HG02642 (cell line): ENCODE data around the gene KRT36.

Source experiments
- ATAC-seq: cut with Tn5 transposase; IDR thresholded peaks from one replicate; pipeline ENCODE4 v1.9.1; 2021; ENCODE audit warnings: mild to moderate bottlenecking; ENCODE audit not compliant: unreplicated experiment, poor library complexity

KRT36 gene

DNA sequence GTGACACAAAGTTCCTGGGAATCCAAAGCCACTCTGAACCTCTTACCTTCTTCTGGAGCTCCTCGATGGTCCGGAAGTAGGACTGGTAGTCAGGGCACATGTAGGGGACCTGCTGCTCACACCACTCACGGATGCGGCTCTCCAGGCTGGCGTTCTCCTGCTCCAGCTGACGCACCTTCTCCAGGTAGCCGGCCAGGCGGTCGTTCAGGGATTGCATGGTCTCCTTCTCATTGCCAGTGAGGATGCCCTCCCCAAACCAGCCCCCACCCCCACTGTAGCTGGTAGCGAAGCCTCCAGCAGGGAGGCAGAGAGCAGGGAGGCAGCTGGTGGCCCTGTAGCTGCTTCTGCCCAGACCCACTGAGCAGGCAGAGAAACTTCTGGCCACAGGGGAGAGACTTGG, 9.1 kb downstream of the KRT36 start:
- no peak for ATAC-seq

DNA sequence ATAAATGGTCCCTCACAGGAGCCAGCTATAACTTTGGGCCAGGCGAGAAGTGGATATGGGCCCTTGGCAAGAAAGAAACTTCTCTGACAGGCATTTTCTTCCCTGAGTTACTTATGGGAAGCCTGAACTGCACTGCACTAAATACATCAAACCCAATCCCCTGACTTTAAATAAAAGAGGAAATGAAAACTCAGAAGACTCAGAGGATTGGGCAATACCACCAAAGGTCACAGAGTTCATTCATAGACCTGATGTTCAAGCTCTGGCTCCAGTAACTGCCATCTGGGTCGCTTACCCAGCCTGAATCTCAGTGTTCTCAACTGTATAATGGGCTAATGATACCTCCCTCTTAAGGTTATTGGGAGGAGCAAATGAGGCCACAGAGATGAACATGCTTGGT, 9.6 kb downstream of the KRT36 start:
- no peak for ATAC-seq

DNA sequence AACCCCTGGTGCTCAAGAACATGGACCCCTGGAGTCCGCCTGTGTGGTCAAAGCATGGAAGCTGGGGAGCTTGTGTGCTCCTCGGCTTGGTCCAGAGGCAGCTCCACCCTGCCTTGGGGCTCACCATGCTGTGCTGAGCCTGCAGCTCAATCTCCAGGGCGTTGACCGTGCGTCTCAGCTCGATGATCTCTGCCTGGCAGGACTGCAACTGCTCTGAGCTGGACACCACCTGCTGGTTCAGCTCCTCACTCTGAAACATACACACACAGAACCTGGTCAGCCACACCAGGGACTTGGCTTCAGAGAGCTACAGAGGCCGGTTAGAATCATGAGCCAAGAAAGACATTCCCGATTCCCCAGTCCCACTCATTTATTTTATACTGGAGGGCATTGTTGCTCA, 11.5 kb downstream of the KRT36 start:
- no peak for ATAC-seq

DNA sequence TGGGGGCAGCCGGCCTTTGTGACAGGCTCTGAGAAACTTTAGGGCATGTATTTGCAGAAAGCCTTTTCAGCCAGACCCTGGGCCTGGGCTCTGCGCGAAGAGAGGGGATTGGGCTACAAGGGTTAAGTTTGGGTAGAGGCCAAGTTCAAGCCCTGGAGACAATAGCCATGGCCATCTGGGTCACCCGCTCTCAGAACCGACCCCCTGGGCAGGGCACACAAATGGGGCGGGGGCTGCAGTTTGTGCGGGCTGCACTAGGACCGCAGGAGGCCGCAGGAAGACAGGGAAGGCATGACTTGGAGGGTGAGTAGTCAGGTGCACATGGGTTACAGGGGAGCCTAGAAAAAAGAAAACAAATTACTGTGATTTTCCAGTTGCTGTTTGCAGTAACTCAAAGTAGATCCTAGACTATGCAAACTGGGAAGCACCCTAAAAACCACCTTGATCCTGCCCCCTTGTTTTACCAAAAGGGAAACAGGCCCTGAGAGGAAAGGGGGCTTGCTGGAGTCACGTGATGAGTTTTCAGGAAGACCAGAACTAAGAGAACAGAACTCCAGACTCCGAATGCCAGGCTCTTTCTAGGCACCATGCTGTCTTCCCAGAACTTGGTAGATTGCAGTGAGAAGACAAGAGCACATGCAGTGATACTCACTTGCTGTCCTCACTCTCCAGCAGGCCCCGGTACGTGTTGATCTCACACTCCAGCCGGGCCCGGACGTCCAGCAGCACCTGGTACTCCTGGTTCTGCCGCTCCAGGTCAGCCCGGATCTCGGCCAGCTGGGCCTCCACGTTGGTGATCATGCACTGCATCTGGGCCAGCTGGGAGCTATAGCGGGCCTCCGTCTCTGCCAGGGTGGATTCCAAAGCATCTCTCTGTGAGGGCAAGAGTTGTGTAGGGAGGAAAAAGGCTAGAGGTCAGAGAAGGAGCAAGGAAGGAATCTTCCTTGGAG, 12.6 kb downstream of the KRT36 start:
- ATAC-seq, result no peak

DNA sequence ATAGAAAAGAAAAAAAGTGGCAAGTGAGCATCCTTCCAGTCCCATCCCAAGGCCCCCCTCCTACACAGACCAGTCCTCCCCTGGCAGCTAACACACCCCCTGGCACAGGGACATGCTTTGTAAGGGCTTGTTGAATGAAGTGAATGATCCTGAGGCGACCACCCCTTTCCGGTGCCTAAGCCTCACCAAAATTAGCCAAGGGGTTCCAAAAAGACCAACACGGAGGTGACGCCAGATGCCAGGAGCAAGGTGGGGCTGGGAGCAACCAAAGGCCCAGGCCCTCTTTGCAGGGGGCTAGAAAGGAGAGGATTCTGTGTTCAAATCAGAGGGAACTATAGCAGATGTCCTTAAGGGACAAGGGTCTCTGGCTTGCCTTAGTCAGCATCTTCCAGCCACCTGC, 14.3 kb downstream of the KRT36 start:
- ATAC-seq, result no peak

DNA sequence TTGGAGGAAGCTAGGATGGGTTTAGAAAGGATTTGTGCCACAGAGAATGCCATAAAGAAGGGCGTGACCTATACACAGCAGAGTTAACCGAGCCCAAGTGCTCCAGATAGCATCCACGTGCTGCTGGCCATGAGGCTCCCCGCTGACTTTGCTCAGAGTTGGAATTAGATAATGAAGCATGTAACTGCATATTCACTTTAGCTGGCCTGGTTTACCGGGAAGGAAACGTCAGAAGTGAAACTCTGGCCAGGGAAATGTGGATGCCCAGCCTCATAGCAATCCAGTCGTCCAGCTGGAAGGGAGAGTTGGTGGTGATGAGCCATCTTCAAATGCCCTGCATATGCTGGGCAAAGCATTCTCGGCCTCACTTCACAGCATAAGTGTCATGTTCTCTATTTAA, 14.8 kb downstream of the KRT36 start:
- no peak for ATAC-seq

DNA sequence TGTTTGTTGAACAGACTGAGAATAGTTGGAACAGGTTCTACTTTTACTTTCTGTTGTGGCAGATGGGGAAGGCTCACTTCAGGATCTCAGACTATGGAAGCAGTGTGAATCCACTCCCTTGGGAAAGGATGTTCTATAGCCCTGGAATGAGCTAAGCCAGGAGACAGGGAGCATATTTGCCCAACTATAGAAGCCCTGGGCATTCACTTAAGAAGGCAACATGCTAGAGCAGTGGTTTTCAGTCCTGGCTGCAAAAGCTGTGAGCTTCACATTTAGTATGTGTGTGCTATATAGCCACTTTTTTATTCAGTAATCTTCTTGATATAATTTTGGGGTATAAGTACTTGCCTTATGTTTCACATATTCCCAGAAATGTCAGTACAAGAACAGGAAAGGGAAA, 21.4 kb downstream of the KRT36 start:
- no peak for ATAC-seq

DNA sequence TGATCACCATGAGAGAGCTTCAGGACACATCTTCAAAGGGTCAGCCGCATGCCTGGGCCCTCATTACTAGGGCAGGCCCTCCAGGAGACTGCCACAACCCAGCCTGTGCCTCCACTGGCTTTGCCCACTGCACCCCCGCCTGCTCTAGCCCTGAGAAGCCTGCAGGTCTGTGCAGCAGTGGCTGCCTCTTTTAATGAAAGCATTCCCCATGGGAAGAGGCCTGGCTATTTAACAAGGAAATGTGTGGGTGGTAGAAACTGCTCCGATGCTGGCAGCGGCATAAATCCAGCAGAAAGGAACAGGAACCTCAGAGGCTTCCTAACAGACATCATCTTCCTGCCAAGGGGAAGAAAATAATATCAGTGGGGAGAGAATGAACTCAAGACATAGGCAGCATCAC, 22.1 kb downstream of the KRT36 start:
- ATAC-seq, result no peak

DNA sequence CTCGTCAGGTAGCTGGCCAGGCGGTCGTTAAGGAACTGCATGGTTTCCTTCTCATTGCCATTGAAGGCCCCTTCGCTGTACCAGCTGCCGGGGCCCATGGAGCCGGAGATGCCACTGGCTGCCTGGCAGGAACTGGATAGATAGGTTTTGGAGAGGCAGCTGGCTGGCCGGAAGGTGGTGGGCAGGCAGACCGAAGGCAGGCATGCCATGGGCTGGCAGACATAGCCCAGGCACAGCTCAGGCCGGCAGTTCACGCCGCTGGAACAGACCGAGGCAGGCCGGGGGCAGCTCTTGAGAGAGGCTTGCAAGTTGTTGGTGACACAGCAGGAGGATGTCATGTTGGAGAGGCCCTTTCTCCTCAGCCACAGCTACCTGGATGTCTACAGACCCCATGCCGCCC, 22.7 kb downstream of the KRT36 start, which contains the start of gene KRT32:
Gene KRT32 (minus strand): TSS at position 399 of the 400 bp plus-strand sequence. CDS start 61 bp downstream, at position 338.
- no peak for ATAC-seq

DNA sequence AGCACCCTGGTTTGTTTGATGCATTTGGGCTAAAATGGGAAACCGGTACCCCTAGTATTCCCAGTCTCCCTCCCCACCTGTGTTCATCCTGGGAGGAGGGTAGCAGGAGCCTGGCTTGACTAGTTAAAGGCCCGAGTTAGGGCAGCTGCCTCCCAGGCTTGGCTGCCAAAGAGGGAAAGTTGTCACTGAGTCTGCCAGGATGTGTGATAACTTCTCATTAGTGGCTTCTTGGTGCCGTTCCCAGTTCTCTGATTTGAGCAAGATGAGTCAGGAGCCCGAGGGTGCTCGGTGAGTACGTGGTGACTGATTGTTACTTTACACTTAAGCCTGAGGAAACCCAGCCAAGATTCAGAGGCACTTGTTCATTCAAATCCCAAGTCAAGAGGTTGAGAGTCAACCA, 25.0 kb downstream of the KRT36 start:
- no peak for ATAC-seq

DNA sequence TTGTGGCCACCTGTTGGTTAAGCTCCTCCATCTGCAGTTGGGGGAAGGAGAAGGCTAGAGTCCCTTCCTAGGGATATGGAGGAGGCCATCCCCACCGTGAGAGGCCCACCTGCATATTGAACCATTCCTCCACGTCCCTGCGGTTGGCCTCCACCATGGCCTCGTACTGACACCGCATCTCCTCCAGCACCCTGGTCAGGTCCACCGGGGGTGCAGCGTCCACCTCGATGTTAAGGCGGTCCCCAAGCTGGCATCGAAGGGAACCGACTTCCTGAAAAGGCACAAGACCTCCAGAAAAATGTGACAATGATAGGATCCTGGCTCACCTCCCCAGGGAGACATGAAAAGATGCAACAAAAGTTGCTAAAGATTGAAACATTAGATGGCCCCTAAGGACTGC, 25.5 kb downstream of the KRT36 start:
- ATAC-seq, result no peak

DNA sequence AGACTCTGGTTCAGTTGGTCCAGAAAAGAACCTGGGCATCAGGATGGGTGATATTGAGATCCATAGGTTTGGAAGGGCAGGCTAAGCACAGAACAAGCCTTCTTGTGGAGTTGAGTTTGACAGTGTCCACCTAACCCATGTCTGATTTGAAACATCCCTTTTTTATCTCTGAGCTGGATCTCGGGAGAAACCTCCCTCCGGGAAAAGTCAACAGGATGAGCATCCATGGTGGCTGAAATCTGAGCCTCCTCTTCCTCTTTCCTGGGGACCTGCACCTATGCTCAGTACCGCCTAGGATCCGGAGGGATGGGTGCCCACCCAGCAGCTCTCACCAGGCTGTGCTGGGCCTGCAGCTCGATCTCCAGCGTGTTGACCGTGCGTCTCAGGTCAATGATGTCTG, 26.0 kb downstream of the KRT36 start:
- no peak for ATAC-seq

DNA sequence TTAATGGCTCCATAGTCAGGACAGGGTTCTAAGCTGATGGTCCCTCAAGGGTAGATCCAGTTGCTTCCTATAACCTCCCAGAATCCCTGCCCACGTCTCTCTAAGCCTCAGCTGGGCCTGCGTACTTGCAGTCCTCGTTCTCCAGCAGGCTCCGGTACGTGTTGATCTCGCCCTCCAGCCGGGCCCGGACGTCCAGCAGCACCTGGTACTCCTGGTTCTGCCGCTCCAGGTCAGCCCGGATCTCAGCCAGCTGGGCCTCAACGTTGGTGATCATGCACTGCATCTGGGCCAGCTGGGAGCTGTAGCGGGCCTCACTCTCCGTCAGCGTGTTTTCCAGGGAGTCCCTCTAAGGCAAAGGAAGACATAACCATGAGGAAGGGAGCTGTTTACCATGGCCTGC, 27.0 kb downstream of the KRT36 start:
- ATAC-seq, result no peak

DNA sequence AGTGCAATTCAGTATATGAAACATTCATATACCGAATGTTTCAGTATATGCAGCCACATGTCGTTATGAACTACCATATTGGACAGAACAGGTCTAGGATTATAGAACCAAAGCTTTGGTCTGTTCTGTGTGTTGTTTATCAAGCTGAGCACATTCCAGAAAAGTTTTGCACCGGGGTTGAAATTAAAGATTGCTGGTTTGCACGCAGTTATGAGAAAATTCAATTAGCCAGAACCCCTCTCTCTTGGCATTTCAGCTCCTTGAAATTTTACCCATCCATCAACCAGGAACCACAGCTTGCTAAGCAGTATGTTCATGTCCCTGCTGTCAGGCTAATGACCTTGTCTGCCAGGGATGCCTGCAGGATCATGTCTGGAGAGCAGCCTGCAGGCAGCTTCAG, 32.0 kb downstream of the KRT36 start:
- no peak for ATAC-seq

DNA sequence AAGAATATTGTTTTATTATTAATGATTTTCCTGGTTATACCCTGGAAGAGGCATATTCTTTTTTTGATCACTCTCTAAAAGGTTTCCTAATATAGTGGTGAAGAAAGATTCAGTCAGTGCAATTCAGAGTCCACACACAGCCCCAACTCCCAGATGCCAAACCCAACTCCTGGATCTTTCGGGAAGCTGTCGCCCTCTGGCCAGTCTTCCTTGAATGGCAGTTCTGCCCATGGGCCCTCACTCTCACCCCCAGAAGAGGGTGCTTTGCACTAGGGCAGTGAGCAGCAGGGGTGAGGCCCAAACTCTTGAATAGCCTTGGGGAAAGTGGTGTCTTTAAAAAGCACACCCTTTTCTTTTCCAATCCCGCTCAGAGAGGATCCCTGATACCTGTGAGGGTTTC, 33.5 kb downstream of the KRT36 start:
- ATAC-seq, result no peak

DNA sequence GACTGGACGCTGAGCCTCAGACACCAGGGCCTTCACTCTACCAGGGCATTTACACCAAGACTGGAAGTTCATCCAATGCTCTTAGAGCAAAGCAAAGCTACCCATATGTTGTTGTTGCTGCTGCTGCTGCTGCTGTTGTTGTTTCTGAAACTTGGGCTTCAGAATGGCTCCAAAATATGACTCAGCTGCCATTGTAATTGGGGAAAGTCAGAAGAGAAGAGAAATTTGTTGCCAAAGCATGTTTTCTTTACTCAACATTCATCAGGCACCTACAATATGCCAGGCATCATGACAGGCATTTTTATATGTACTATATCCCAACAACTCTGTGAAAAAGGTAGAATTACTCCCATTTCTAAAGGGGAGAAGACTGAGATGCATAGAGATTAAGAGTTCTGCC, 34.5 kb downstream of the KRT36 start:
- no peak for ATAC-seq

DNA sequence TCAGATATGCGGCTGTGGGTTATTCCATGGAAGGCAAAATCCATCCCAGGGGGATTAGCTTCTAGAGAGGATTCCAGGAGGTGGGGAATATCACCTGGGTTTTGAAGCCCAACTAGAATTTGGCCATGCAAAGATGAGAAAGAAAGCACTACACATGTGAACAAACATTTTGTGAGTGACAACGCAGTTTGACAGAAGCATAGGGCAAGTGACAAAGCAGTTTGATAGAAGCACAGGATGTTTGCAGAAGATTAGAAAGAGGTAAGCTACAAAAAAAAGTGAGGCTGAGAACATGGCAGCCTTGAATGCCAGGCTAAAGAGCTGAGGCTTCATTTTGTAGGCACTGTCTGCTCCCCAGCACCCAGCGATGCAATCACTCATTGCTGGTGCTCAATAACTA, 36.6 kb downstream of the KRT36 start:
- ATAC-seq, result no peak

DNA sequence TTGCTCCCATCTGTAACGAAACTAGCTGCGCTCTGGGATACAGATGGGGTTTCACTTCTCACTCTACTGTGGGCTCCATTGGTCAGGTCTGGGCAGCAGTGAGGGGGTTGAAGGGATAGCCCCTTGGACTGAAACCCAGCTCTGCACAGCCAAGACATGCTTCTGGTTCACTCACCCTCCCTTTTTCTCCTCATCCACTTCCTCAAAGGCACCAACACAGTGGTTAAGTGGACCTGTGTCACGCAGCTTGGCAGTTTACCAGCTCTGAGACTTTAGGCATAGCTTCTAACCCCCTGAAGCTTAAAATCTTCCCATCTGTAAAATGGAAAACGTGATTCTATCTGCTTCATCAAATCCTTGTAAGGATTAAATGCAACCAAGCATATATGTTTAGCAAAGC, 37.4 kb downstream of the KRT36 start:
- ATAC-seq, result no peak

DNA sequence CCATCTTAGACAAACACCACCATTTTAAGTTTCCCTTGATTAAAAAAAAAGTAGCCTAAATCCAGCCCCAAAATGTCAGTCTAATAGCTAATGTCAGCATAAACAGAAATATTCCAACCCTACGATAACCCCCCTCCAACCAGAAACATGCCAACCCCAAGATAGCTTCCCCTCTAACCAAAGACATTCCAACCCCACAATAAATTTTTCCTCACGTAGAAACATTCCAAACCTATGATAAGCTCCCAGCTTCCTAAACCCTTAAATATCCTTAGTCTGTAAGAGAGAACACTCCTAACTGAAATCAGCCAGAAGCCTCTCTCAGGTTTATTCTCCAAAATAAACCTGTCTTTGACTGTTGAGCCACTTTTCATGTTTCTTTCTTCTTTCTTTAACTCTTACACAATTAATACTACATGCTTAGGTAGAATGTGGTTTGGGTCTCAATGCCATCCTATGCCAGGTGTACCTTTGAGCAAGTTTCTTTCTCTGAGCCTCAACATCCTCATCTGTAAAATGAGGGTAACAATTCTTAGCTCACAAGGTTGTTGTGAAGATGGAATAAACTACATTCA, 38.5 kb downstream of the KRT36 start:
- ATAC-seq, result no peak

DNA sequence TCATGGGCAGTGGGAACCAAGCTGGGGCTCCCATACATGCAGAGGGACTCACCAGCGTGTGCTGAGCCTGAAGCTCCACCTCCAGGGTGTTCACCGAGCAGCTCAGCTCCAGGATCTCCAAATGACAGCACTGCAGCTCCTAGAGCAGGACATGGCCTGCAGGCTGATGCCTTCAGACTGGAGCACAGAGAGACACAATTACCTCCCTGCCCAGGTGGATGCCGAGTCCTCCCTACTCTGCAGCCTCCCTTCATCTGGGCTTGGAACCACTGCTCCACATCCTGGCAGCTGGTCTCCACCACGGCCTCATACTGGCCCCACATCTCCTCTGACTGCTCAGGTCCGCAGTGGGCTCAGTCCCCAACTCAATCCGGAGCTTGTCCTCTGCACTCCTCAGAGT, 40.7 kb downstream of the KRT36 start:
- ATAC-seq, result no peak

DNA sequence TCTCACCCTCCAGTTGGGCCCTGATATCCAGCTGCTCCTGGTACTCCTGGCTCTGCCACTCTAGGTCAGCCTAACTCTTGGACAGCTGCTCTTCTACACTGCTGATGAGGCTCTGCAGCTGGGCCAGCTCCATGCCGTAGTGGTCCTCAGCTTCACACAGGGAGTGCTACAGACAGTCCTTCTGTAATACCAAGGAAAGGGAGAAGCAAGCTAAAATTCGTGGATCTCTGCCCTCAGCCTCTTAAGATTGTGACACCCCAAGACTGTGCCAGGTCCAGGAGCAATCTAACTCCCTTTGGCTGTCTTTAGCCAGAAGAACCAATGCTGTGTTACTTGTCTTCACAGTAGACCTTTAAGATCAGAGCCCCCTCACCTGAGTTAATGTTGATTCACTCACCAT, 41.2 kb downstream of the KRT36 start:
- no peak for ATAC-seq

DNA sequence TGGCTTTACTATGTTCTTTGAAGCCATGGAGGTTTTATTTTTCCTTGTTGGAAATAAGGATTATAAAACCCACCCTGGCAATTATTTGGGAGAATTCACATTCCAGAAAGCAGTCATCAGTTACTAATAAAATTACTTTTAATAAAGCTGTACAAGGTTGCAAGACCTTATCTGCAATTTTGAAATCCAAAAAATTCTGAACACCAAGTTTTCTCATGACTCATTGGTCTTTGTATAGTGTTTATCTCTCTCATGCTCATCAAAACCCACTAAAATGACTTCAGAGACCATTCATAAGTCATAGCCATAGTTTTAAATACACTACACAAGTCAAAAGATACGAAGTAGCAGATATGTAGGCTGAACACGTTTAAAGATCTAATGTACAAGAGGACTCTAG, 42.9 kb downstream of the KRT36 start:
- no peak for ATAC-seq
